GM12878 (cell line): ENCODE results near the gene SUOX.

ENCODE experiments used
- CHD2 ChIP-seq: IDR thresholded peaks from 2 replicates; pipeline ENCODE4 v1.6.1; 2011; ENCODE audit warnings: low read depth, low read length, improper control_type of control experiment, borderline replicate concordance
- ETV6 ChIP-seq, 2 experiments: fragments of 450-650 bp in 1 of 2; IDR thresholded peaks in 1 of 2; conservative IDR thresholded peaks in 1 of 2; 2 replicates each; pipeline ENCODE4 v1.6.1; 2014; ENCODE audit warnings: antibody characterized with exemption in 1 of 2, borderline replicate concordance in 1 of 2, low read depth in 1 of 2, mild to moderate bottlenecking in 1 of 2, moderate library complexity in 1 of 2
- FOS ChIP-seq: IDR thresholded peaks from 3 replicates; pipeline ENCODE4 v1.6.1; 2011; ENCODE audit warnings: borderline replicate concordance; ENCODE audit not compliant: insufficient read length; ENCODE audit errors: extremely low read depth
- JUNB ChIP-seq: IDR thresholded peaks from 2 replicates; pipeline ENCODE4 v1.6.1; 2016; ENCODE audit warnings: antibody characterized with exemption, mild to moderate bottlenecking
- POLR2A ChIP-seq: IDR thresholded peaks from 2 replicates; pipeline ENCODE4 v1.6.1; 2011; ENCODE audit warnings: low read depth, mild to moderate bottlenecking, low read length
- SMAD1 ChIP-seq: fragments of 450-650 bp; IDR thresholded peaks from 2 replicates; pipeline ENCODE4 v1.6.1; 2018; ENCODE audit warnings: mild to moderate bottlenecking, low read depth; ENCODE audit not compliant: partially characterized antibody
- TF ChIP-seq, protein P1 (sequence below): IDR thresholded peaks from 2 replicates; pipeline ENCODE4 v1.6.1; 2011; ENCODE audit warnings: mild to moderate bottlenecking, low read depth, low read length, moderate library complexity; ENCODE audit not compliant: insufficient replicate concordance
- TF ChIP-seq, protein P2 (sequence below): IDR thresholded peaks from 2 replicates; pipeline ENCODE4 v1.6.1; 2011; ENCODE audit warnings: borderline replicate concordance, low read depth, mild to moderate bottlenecking, moderate library complexity, mixed read lengths, low read length; ENCODE audit not compliant: insufficient read depth; ENCODE audit errors: extremely low read length
- TF ChIP-seq, protein P3 (sequence below): IDR thresholded peaks from 2 replicates; pipeline ENCODE4 v1.6.1; 2012; ENCODE audit warnings: mild to moderate bottlenecking, low read depth, low read length
- TF ChIP-seq, protein P4 (sequence below), 3 experiments: IDR thresholded peaks in 2 of 3; conservative IDR thresholded peaks in 1 of 3; 2 replicates each; pipeline ENCODE4 v1.5.1; 2011; ENCODE audit warnings: low read depth in 3 of 3, low read length in 3 of 3, mild to moderate bottlenecking in 3 of 3, control low read depth in 2 of 3, moderate library complexity in 2 of 3, inconsistent platforms in 1 of 3, mixed read lengths in 1 of 3; ENCODE audit not compliant: control insufficient read depth in 2 of 3, insufficient read depth in 1 of 3; ENCODE audit errors: extremely low read depth in 1 of 3

DNA sequence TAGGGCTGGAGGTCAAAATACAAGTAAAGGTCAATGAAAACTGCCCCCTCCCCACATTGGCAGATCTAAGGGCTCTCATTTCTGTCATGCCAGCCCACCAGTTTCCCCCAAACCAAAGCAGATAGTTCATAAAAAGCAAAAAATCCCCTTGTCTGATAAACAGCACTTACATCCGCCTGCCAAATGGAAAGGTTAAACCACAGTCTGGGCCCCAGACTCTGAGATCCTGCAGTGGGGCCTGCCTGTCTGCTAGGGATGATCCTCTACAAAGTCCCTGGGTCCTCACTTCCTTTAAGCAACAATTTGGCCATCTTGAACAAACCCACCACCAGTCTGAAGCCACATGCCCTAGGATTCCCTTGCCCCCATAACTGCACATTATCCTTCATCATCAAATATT, 34.9 kb downstream of the SUOX start:
- TF ChIP-seq ETV6 (conservative IDR thresholded peaks at IDR 0.05 in 1 of 2, IDR thresholded peaks at IDR 0.05 in 1 of 2; ENCODE audit: borderline replicate concordance in 1 of 2, low read depth in 1 of 2) (no peak), FOS (no peak), SMAD1 (no peak), CHD2 (no peak), POLR2A (no peak), JUNB (no peak)
- TF ChIP-seq, protein P1, sequence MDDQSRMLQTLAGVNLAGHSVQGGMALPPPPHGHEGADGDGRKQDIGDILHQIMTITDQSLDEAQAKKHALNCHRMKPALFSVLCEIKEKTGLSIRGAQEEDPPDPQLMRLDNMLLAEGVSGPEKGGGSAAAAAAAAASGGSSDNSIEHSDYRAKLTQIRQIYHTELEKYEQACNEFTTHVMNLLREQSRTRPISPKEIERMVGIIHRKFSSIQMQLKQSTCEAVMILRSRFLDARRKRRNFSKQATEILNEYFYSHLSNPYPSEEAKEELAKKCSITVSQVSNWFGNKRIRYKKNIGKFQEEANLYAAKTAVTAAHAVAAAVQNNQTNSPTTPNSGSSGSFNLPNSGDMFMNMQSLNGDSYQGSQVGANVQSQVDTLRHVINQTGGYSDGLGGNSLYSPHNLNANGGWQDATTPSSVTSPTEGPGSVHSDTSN = no peak
- TF ChIP-seq, protein P2, sequence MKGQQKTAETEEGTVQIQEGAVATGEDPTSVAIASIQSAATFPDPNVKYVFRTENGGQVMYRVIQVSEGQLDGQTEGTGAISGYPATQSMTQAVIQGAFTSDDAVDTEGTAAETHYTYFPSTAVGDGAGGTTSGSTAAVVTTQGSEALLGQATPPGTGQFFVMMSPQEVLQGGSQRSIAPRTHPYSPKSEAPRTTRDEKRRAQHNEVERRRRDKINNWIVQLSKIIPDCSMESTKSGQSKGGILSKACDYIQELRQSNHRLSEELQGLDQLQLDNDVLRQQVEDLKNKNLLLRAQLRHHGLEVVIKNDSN = no peak
- TF ChIP-seq, protein P3, sequence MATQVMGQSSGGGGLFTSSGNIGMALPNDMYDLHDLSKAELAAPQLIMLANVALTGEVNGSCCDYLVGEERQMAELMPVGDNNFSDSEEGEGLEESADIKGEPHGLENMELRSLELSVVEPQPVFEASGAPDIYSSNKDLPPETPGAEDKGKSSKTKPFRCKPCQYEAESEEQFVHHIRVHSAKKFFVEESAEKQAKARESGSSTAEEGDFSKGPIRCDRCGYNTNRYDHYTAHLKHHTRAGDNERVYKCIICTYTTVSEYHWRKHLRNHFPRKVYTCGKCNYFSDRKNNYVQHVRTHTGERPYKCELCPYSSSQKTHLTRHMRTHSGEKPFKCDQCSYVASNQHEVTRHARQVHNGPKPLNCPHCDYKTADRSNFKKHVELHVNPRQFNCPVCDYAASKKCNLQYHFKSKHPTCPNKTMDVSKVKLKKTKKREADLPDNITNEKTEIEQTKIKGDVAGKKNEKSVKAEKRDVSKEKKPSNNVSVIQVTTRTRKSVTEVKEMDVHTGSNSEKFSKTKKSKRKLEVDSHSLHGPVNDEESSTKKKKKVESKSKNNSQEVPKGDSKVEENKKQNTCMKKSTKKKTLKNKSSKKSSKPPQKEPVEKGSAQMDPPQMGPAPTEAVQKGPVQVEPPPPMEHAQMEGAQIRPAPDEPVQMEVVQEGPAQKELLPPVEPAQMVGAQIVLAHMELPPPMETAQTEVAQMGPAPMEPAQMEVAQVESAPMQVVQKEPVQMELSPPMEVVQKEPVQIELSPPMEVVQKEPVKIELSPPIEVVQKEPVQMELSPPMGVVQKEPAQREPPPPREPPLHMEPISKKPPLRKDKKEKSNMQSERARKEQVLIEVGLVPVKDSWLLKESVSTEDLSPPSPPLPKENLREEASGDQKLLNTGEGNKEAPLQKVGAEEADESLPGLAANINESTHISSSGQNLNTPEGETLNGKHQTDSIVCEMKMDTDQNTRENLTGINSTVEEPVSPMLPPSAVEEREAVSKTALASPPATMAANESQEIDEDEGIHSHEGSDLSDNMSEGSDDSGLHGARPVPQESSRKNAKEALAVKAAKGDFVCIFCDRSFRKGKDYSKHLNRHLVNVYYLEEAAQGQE = no peak
- TF ChIP-seq, protein P4, sequence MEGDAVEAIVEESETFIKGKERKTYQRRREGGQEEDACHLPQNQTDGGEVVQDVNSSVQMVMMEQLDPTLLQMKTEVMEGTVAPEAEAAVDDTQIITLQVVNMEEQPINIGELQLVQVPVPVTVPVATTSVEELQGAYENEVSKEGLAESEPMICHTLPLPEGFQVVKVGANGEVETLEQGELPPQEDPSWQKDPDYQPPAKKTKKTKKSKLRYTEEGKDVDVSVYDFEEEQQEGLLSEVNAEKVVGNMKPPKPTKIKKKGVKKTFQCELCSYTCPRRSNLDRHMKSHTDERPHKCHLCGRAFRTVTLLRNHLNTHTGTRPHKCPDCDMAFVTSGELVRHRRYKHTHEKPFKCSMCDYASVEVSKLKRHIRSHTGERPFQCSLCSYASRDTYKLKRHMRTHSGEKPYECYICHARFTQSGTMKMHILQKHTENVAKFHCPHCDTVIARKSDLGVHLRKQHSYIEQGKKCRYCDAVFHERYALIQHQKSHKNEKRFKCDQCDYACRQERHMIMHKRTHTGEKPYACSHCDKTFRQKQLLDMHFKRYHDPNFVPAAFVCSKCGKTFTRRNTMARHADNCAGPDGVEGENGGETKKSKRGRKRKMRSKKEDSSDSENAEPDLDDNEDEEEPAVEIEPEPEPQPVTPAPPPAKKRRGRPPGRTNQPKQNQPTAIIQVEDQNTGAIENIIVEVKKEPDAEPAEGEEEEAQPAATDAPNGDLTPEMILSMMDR (IDR thresholded peaks at IDR 0.05 in 2 of 3, conservative IDR thresholded peaks at IDR 0.05 in 1 of 3; ENCODE audit: control insufficient read depth in 2 of 3, extremely low read depth in 1 of 3, insufficient read depth in 1 of 3, low read depth in 3 of 3, low read length in 3 of 3) = no peak
